ENCODE measurements around the gene NCOA5.

Gene NCOA5

DNA sequence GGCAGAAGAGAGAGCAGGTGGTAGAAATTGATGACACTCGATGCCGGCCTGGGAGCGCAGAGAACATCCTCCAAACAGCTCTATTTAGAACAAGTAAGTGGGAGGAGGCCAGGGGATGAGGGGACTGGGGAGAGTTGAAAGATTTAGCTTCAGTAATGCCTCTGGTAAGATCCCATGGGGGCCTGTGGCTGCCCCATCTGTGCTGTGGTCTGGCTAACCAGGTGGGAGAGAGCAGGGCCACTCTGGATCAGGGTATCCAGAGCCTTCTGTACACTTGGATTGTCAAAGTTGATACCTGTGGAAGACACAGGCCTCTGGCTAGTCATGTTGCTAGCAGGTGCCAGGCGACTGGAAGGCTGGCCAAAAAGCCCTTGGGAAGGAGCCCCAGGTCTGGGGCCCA, 27.6 kb downstream of the NCOA5 start:
- Histone ChIP-seq H3K36me3 (peaks cover 81% of the 10 kb centered on the region), H3K4me3 (ENCODE audit: low read depth, low read length) (no peak overlapping the region), H3K27ac (no peak overlapping the region), H3K27me3 (ENCODE audit: insufficient read depth, low read depth, severe bottlenecking) (no peaks in the 10 kb centered on the region), H3K9me3 (ENCODE audit: severe bottlenecking) (no peaks in the 10 kb centered on the region)
- DNase-seq = peak; percentile 35
- TF ChIP-seq, protein P1, sequence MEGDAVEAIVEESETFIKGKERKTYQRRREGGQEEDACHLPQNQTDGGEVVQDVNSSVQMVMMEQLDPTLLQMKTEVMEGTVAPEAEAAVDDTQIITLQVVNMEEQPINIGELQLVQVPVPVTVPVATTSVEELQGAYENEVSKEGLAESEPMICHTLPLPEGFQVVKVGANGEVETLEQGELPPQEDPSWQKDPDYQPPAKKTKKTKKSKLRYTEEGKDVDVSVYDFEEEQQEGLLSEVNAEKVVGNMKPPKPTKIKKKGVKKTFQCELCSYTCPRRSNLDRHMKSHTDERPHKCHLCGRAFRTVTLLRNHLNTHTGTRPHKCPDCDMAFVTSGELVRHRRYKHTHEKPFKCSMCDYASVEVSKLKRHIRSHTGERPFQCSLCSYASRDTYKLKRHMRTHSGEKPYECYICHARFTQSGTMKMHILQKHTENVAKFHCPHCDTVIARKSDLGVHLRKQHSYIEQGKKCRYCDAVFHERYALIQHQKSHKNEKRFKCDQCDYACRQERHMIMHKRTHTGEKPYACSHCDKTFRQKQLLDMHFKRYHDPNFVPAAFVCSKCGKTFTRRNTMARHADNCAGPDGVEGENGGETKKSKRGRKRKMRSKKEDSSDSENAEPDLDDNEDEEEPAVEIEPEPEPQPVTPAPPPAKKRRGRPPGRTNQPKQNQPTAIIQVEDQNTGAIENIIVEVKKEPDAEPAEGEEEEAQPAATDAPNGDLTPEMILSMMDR (IDR thresholded peaks at IDR 0.05; ENCODE audit: low read depth, low read length) = no peak

DNA sequence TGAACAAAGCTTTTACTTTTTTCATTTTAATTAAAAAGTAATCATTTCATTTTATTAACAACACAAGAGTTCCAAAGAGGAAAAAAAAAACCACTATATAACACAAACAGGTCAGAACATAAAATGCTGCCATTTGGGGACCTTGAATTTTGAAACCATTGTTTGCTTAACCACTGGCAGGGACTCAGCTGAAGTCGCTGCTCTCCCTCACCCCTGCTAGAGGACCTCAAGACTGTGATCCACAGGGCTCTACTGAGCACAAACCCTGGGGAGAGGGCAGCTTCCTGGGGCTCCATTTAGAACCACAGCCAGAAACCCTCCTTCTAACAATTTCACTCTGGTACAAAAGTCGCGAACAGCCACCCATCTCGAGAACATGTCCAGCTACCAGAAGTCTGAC, 28.8 kb downstream of the NCOA5 start:
- no peaks in the 10 kb centered on the region for H3K9me3 ChIP-seq (ENCODE audit: severe bottlenecking)
- no peak overlapping the region for H3K4me3 ChIP-seq (ENCODE audit: low read depth, low read length)
- peaks cover 70% of the 10 kb centered on the region for H3K36me3 ChIP-seq
- no peak for DNase-seq
- TF ChIP-seq, protein P1 (IDR thresholded peaks at IDR 0.05; ENCODE audit: low read depth, low read length) = no peak
- no peaks in the 10 kb centered on the region for H3K27me3 ChIP-seq (ENCODE audit: insufficient read depth, low read depth, severe bottlenecking)
- H3K27ac ChIP-seq = no peak overlapping the region

DNA sequence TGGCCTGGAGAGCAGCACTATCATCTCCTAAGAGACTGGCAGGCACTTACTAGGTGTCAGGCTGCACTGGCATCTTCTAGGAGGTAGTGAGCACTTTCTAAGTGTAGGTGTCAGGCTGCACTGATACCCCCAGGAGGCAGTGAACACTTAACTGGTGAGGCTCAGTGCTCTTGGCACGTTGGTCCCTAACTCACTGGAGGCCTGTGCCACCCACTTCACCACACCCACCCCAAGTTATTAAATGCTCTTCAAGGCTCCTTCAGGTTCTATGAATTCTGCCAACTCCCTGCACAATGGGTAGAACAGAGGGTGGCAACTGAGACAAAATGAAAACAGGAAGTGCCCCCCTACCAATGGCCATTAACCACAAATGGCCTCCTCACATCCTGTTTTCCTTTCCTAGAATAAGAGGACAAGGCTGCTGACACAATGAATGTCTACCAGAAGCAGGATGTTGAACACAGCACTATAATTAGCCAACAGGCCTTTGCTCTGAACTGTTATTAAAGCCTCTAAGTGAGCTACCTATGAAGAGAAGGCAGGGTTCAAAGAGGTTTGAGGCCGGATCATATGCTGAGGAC, 29.4 kb downstream of the NCOA5 start:
- H3K4me3 ChIP-seq (ENCODE audit: low read depth, low read length) = no peak overlapping the region
- H3K9me3 ChIP-seq (ENCODE audit: severe bottlenecking) = no peaks in the 10 kb centered on the region
- TF ChIP-seq, protein P1 (IDR thresholded peaks at IDR 0.05; ENCODE audit: low read depth, low read length) = no peak
- no peak for DNase-seq
- no peaks in the 10 kb centered on the region for H3K27me3 ChIP-seq (ENCODE audit: insufficient read depth, low read depth, severe bottlenecking)
- H3K36me3 ChIP-seq = peaks cover 64% of the 10 kb centered on the region
- no peak overlapping the region for H3K27ac ChIP-seq

DNA sequence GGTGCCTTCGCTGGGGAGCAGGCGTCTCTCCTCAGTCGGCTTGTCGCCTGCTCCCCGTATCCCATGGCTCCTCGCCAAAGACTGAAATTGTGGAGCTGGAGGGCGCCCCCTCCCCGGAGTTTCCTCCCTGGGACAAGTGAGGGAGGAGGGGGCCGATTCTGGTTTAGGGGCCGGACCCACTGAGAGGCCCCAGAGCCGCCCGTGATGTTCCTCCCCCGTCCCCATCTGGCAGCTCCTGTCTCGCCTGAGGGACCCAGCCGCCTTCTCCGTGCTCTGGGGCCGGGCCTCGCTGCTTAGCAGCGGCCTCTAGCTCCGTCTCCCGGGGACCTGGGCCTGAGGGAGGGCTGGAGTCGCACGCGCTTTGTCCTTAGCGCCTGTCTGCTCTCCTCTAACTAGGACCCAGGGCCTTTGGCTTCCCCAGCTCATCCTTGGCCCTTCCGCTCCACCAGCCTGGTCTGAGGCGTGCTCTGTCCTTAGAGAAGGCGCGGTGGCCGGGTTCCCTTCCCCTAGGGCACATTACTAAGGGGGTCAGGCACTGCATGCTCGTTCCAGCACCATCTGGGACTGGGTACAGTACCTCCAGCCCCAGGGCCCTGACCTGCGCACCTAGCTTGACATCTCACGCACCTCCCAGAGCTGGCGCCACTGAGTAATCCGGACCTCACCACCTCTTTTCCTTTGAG, 31.0 kb downstream of the NCOA5 start:
- Histone ChIP-seq H3K9me3 (ENCODE audit: severe bottlenecking) (no peaks in the 10 kb centered on the region), H3K4me3 (ENCODE audit: low read depth, low read length) (no peak overlapping the region), H3K36me3 (peaks cover 47% of the 10 kb centered on the region), H3K27me3 (ENCODE audit: insufficient read depth, low read depth, severe bottlenecking) (no peaks in the 10 kb centered on the region), H3K27ac (no peak overlapping the region)
- no peak for DNase-seq
- TF ChIP-seq, protein P1 (IDR thresholded peaks at IDR 0.05; ENCODE audit: low read depth, low read length) = no peak

DNA sequence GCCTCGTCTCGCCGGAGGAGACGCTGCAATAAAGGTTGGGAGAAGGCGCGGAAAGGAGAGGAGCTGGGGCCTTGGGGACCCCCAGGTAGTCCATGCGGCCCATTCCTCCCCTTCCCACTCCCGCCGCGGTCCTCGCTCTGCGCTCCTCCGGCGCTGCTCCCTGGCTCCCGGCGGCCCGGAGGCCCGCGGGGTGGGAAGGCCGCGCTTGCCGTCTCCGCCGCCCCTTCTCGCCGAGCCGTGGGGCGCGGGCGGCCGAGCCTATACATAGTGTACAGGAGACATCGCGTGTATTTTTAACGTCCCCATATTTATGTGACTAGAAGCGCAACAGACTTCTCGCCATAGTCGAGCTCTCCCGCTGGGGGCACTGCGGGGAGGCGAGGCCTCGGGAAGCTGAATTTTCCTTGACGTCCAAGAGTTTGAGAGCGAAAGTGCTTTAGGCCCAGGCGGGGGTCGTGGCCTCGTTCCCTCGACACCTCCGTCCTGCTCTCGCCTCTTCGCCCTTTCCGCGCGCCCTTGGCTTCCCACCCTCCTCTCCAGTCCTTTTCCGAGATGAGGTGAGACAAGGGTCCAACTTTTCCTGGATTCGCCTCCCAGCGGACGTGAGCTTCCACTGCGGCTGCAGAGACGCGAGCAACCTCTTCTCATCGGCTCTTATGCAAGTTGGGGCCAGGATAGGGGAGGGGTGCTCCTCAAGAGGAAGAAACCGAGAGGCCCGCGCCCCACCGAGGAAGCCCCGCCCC, 31.7 kb downstream of the NCOA5 start:
- no peak overlapping the region for H3K27ac ChIP-seq
- no peaks in the 10 kb centered on the region for H3K27me3 ChIP-seq (ENCODE audit: insufficient read depth, low read depth, severe bottlenecking)
- TF ChIP-seq, protein P1 (IDR thresholded peaks at IDR 0.05; ENCODE audit: low read depth, low read length) = no peak
- H3K36me3 ChIP-seq = peaks cover 40% of the 10 kb centered on the region
- H3K9me3 ChIP-seq (ENCODE audit: severe bottlenecking) = no peaks in the 10 kb centered on the region
- DNase-seq = no peak
- no peak overlapping the region for H3K4me3 ChIP-seq (ENCODE audit: low read depth, low read length)

All from WERI-Rb-1 (cell line).